Keratinocyte (primary cell): ENCODE data around the gene PLXDC2. TPM values are rescaled to one million over a fixed set of nuclear protein-coding genes. Genes with fewer than 3 reads are reported as not detected.
"Not testable (repeated sequence)": the region's sequence is repeated elsewhere in the genome, so short reads cannot be mapped to it uniquely, and the experiment has no call there.

Source experiments
- DNase-seq: peaks from one replicate; pipeline ENCODE4 v3.0.0-alpha.2; 2011; ENCODE audit warnings: low read depth, missing footprints, low spot score
- FAIRE-seq: peaks from 2 replicates; lab custom pipeline; 2011; peaks lifted over from hg19 to GRCh38; lab: Jason Lieb, UNC
- H2AFZ ChIP-seq: 2 replicates; pipeline ENCODE4 v1.6.0; 2012; ENCODE audit warnings: low read length, control low read depth, inconsistent platforms; ENCODE audit not compliant: control insufficient read depth
- H3K27ac ChIP-seq: 2 replicates; pipeline ENCODE4 v1.5.1; 2011; ENCODE audit warnings: low read length; ENCODE audit not compliant: control insufficient read depth, insufficient read depth
- H3K27me3 ChIP-seq: 3 replicates; pipeline ENCODE4 v1.6.0; 2011; ENCODE audit warnings: low read length; ENCODE audit not compliant: control insufficient read depth, insufficient read depth; ENCODE audit errors: extremely low read depth
- H3K36me3 ChIP-seq, 2 experiments: 2 replicates in 1 of 2; 3 replicates in 1 of 2; pipeline ENCODE4 v1.5.1; 2011; ENCODE audit warnings: low read length in 2 of 2, mild to moderate bottlenecking in 1 of 2; ENCODE audit not compliant: control insufficient read depth in 2 of 2, insufficient read depth in 2 of 2; ENCODE audit errors: extremely low read depth in 1 of 2
- H3K4me1 ChIP-seq: 3 replicates; pipeline ENCODE4 v1.5.1; 2011; ENCODE audit warnings: low read length; ENCODE audit not compliant: control insufficient read depth, insufficient read depth; ENCODE audit errors: extremely low read depth
- H3K4me2 ChIP-seq: 3 replicates; pipeline ENCODE4 v1.6.0; 2011; ENCODE audit warnings: low read depth, low read length; ENCODE audit not compliant: control insufficient read depth, insufficient read depth; ENCODE audit errors: extremely low read depth
- H3K4me3 ChIP-seq, 3 experiments: fragments of 200-600 bp in 1 of 3; sonication (generic) in 1 of 3; 2 replicates in 2 of 3; 3 replicates in 1 of 3; pipeline ENCODE4 v1.5.1; 2011 to 2016; ENCODE audit warnings: low read length in 3 of 3, mild to moderate bottlenecking in 3 of 3, control low read depth in 2 of 3, inconsistent platforms in 1 of 3, low read depth in 1 of 3, mixed read lengths in 1 of 3, mixed run types in 1 of 3, moderate library complexity in 1 of 3; ENCODE audit not compliant: control insufficient read depth in 2 of 3, insufficient read depth in 2 of 3; ENCODE audit errors: extremely low read depth in 1 of 3
- H3K79me2 ChIP-seq: 2 replicates; pipeline ENCODE4 v1.6.0; 2012; ENCODE audit warnings: low read length; ENCODE audit not compliant: control insufficient read depth, insufficient read depth
- H3K9ac ChIP-seq: 3 replicates; pipeline ENCODE4 v1.6.0; 2011; ENCODE audit warnings: low read length; ENCODE audit not compliant: control insufficient read depth, insufficient read depth; ENCODE audit errors: extremely low read depth
- H3K9me1 ChIP-seq: 3 replicates; pipeline ENCODE4 v1.6.0; 2011; ENCODE audit warnings: low read length; ENCODE audit not compliant: control insufficient read depth, insufficient read depth; ENCODE audit errors: extremely low read depth
- H3K9me3 ChIP-seq: 2 replicates; pipeline ENCODE4 v1.5.1; 2012; ENCODE audit warnings: low read depth, low read length; ENCODE audit not compliant: control insufficient read depth
- H4K20me1 ChIP-seq: 3 replicates; pipeline ENCODE4 v1.6.0; 2011; ENCODE audit warnings: low read length; ENCODE audit not compliant: control insufficient read depth, insufficient read depth; ENCODE audit errors: extremely low read depth
- EZH2 ChIP-seq: IDR thresholded peaks from one replicate; pipeline ENCODE4 v1.6.1; 2012; ENCODE audit warnings: inconsistent platforms, mild to moderate bottlenecking, low read length, moderate library complexity
- dilution Hi-C: fragments of 300-500 bp; cut with MboI; formaldehyde crosslinking; loops from one replicate; pipeline ENCODE4 v1.7.0; 2020; ENCODE audit warnings: low sequenced_read_pairs; ENCODE audit not compliant: extremely low pct_ligation_motif_present
- polyA plus RNA-seq, 5 experiments: library from polyadenylated mRNA; depleted of rRNA in 3 of 5; stranded (reverse) in 3 of 5; stranded (forward) in 1 of 5; unstranded in 1 of 5; fragments of >200 nt; gene quantifications; 1 replicate in 1 of 5; 2 replicates in 3 of 5; 3 replicates in 1 of 5; pipeline versions ENCODE4 v1.2.1 to v1.2.3, GENCODE V29; 2011 to 2012; ENCODE audit warnings: missing spikeins in 2 of 5, low read depth in 1 of 5, low replicate concordance in 1 of 5
- TF ChIP-seq, protein P1 (sequence below), 3 experiments: IDR thresholded peaks in 1 of 3; conservative IDR thresholded peaks in 1 of 3; optimal IDR thresholded peaks in 1 of 3; 2 replicates in 2 of 3; 3 replicates in 1 of 3; pipeline versions ENCODE3 to v1.5.1; 2011; ENCODE audit warnings: low read length in 3 of 3, mild to moderate bottlenecking in 3 of 3, moderate library complexity in 2 of 3, control low read depth in 1 of 3, inconsistent platforms in 1 of 3; ENCODE audit not compliant: insufficient read depth in 2 of 3; ENCODE audit errors: extremely low read depth in 1 of 3

PLXDC2 gene
- polyA plus RNA-seq, 1 donor (not counting 4 experiments of a cell fraction or from before 2014, with no cell fraction given), result 12.9 TPM

DNA sequence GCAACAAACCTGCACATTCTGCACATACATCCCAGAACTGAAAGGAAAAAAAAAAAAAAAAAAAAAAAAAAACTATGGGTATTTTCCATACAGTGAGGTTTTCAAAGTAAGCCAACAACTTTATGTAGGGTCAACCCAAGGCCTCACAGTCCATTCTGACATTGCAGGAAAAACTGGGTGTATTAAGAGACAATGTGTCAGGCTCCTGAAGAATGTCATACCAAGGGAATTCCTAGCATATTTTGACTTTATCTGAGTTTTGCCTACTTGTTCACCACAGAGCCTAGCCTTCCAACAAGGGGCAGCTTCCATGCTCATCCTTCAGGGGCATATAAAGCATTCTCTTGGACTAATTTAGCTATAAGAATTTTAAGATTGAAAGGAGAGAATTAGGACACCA lies 368.9 kb downstream of the PLXDC2 start:
- H3K9ac ChIP-seq, result no peak overlapping the region
- H4K20me1 ChIP-seq, result no peaks in the 10 kb centered on the region
- no peak overlapping the region for H3K4me2 ChIP-seq
- no peak for FAIRE-seq
- H3K27ac ChIP-seq, result no peak overlapping the region
- DNase-seq, result no peak
- H3K9me1 ChIP-seq, result no peaks in the 10 kb centered on the region
- H2AFZ ChIP-seq, result no peak overlapping the region
- TF ChIP-seq EZH2, result no peak
- TF ChIP-seq, protein P1, sequence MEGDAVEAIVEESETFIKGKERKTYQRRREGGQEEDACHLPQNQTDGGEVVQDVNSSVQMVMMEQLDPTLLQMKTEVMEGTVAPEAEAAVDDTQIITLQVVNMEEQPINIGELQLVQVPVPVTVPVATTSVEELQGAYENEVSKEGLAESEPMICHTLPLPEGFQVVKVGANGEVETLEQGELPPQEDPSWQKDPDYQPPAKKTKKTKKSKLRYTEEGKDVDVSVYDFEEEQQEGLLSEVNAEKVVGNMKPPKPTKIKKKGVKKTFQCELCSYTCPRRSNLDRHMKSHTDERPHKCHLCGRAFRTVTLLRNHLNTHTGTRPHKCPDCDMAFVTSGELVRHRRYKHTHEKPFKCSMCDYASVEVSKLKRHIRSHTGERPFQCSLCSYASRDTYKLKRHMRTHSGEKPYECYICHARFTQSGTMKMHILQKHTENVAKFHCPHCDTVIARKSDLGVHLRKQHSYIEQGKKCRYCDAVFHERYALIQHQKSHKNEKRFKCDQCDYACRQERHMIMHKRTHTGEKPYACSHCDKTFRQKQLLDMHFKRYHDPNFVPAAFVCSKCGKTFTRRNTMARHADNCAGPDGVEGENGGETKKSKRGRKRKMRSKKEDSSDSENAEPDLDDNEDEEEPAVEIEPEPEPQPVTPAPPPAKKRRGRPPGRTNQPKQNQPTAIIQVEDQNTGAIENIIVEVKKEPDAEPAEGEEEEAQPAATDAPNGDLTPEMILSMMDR (optimal IDR thresholded peaks at IDR 0.05 in 1 of 3, IDR thresholded peaks at IDR 0.05 in 1 of 3, conservative IDR thresholded peaks at IDR 0.05 in 1 of 3; ENCODE audit: extremely low read depth in 1 of 3, insufficient read depth in 2 of 3, low read length in 3 of 3), result no peak
- H3K36me3 ChIP-seq, result no peaks in the 10 kb centered on the region
- no peaks in the 10 kb centered on the region for H3K9me3 ChIP-seq
- no peaks in the 10 kb centered on the region for H3K79me2 ChIP-seq
- H3K4me3 ChIP-seq, result no peak overlapping the region
- H3K4me1 ChIP-seq, result no peaks in the 10 kb centered on the region
- no peaks in the 10 kb centered on the region for H3K27me3 ChIP-seq
- dilution Hi-C loops, result no loop called here

DNA sequence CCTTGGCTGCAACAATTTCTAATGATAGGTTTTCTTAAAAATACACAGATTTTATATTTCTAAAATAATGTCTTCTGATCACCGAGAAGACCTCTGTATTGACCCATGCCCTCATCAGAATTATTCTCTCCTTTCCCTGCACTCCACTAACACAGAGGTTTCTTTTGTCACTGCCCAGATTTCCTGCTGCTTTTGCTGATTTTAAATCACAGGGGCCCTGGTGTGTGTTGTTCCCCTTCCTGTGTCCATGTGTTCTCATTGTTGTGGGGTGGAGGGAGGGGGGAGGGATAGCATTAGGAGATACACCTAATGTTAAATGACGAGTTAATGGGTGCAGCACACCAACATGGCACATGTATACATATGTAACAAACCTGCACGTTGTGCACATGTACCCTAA lies 375.2 kb downstream of the PLXDC2 start:
- H4K20me1 ChIP-seq, DNase-seq, H3K9me3 ChIP-seq, H3K27ac ChIP-seq, FAIRE-seq, H3K36me3 ChIP-seq, H3K27me3 ChIP-seq, dilution Hi-C loops, H3K4me1 ChIP-seq, H3K4me3 ChIP-seq, H3K4me2 ChIP-seq, H3K9me1 ChIP-seq, H3K79me2 ChIP-seq, H2AFZ ChIP-seq, H3K9ac ChIP-seq: not testable (repeated sequence)

DNA sequence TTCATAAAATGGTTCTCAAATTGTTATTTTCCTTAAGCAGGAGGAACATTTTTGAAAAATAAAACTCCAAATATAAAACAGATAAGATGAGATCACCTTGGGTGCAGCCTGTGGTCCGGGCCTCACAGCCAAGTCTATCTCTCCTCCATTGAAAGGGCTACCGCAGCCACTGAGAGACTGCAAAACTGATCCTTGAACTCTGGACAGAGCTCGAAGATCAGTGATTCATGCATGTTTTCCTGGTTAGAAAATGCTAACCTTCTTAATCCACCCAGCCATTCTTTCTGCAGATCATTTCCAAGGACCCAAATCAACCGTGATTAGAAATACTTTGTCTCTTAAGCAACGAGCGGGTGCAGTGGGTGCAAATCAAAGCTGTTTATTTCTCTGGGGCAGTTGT lies 378.8 kb downstream of the PLXDC2 start:
- no peak overlapping the region for H3K4me3 ChIP-seq
- H3K79me2 ChIP-seq, result no peaks in the 10 kb centered on the region
- H3K27me3 ChIP-seq, result no peaks in the 10 kb centered on the region
- H4K20me1 ChIP-seq, result no peaks in the 10 kb centered on the region
- TF ChIP-seq, protein P1 (optimal IDR thresholded peaks at IDR 0.05 in 1 of 3, IDR thresholded peaks at IDR 0.05 in 1 of 3, conservative IDR thresholded peaks at IDR 0.05 in 1 of 3; ENCODE audit: extremely low read depth in 1 of 3, insufficient read depth in 2 of 3, low read length in 3 of 3), result no peak
- no peak for TF ChIP-seq EZH2
- H3K4me2 ChIP-seq, result no peak overlapping the region
- dilution Hi-C loops, result no loop called here
- no peaks in the 10 kb centered on the region for H3K9me3 ChIP-seq
- no peaks in the 10 kb centered on the region for H3K4me1 ChIP-seq
- no peaks in the 10 kb centered on the region for H3K9me1 ChIP-seq
- H3K36me3 ChIP-seq, result no peaks in the 10 kb centered on the region
- H3K27ac ChIP-seq, result no peak overlapping the region
- DNase-seq (no peak), FAIRE-seq (no peak)
- H2AFZ ChIP-seq, result no peak overlapping the region
- no peak overlapping the region for H3K9ac ChIP-seq
